ENCODE results near the gene FOXQ1. TPM values are rescaled to one million over a fixed set of nuclear protein-coding genes. Genes with fewer than 3 reads are reported as not detected.
"Not testable (repeated sequence)": the region's sequence is repeated elsewhere in the genome, so short reads cannot be mapped to it uniquely, and the experiment has no call there.

FOXQ1 gene
- total and polyA plus RNA-seq, 4 donors: 0.28 to 1.1 TPM; not detected in 2

- no peaks in the 10 kb centered on the region for H3K4me1 ChIP-seq (ENCODE audit: control insufficient read depth in 4 of 4, insufficient read depth in 4 of 4, low read length in 3 of 4)
- no peak overlapping the region for H3K4me3 ChIP-seq (ENCODE audit: low read depth in 1 of 3, low read length in 3 of 3)
- WGBS: 34% methylated on average over 1 of the region's 1 CpG
- DNase-seq (ENCODE audit: low spot score): no peak
- TF ChIP-seq NR2F2 (IDR thresholded peaks at IDR 0.05): no peak
- no peaks in the 10 kb centered on the region for H3K36me3 ChIP-seq (ENCODE audit: control insufficient read depth in 4 of 4, insufficient read depth in 3 of 4, low read depth in 1 of 4, low read length in 3 of 4)
- peaks cover 0 to 8% (median 1%) of the 10 kb centered on the region in 4 donors for H3K27me3 ChIP-seq (ENCODE audit: control insufficient read depth in 4 of 4, insufficient read depth in 4 of 4, low read length in 3 of 4)
- H3K9ac ChIP-seq (ENCODE audit: low read depth in 1 of 2, low read length in 2 of 2): no peak overlapping the region
- H3K27ac ChIP-seq (ENCODE audit: low read depth in 1 of 2, low read length in 2 of 2): no peak overlapping the region
- peaks cover 0 to 19% (median 0%) of the 10 kb centered on the region in 4 donors for H3K9me3 ChIP-seq (ENCODE audit: control insufficient read depth in 4 of 4, low read length in 3 of 4)
These were observed 37.8 kb downstream of the FOXQ1 start for GRCh38 chr6:1349655-1350054.

DNA sequence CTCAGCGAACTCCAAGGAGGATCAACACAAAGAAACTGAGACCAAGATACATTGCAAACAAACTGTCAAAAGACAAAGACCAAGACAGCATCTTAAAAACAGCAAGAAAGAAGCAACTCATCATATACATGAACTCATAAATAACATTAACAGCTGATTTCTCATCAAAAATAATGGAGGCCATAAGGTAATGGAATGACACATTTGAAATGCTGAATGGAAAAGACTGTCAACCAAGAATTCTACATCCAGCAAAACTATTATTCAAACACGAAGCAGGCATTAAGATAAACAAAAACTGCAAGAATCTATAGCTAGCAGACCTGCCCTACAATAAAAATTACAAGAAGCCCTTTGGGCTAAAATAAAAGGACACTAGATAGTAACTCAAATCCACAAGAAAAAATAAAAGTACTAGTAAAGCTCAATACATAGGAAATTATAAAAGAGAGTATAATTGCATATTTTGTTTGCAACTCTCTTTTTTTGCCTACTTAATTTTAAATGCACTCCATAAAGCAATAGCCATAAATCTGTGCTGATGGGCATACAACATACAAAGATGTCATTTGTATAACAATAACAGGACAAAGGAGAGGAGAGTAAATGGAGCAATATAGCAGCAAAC, 39.6 kb downstream of the FOXQ1 start:
- no peaks in the 10 kb centered on the region for H3K4me1 ChIP-seq (ENCODE audit: control insufficient read depth in 4 of 4, insufficient read depth in 4 of 4, low read length in 3 of 4)
- TF ChIP-seq FOXA1 (IDR thresholded peaks at IDR 0.05): no peak
- no peak overlapping the region for H3K4me3 ChIP-seq (ENCODE audit: low read depth in 1 of 3, low read length in 3 of 3)
- DNase-seq (ENCODE audit: low spot score): no peak
- no peak overlapping the region for H3K27ac ChIP-seq (ENCODE audit: low read depth in 1 of 2, low read length in 2 of 2)
- peaks cover 0 to 6% (median 1%) of the 10 kb centered on the region in 4 donors for H3K27me3 ChIP-seq (ENCODE audit: control insufficient read depth in 4 of 4, insufficient read depth in 4 of 4, low read length in 3 of 4)
- no peak overlapping the region for H3K9ac ChIP-seq (ENCODE audit: low read depth in 1 of 2, low read length in 2 of 2)
- 86% methylated on average over 2 of the region's 2 CpGs for WGBS
- peaks cover 0 to 16% (median 0%) of the 10 kb centered on the region in 4 donors for H3K9me3 ChIP-seq (ENCODE audit: control insufficient read depth in 4 of 4, low read length in 3 of 4)
- no peaks in the 10 kb centered on the region for H3K36me3 ChIP-seq (ENCODE audit: control insufficient read depth in 4 of 4, insufficient read depth in 3 of 4, low read depth in 1 of 4, low read length in 3 of 4)

DNA sequence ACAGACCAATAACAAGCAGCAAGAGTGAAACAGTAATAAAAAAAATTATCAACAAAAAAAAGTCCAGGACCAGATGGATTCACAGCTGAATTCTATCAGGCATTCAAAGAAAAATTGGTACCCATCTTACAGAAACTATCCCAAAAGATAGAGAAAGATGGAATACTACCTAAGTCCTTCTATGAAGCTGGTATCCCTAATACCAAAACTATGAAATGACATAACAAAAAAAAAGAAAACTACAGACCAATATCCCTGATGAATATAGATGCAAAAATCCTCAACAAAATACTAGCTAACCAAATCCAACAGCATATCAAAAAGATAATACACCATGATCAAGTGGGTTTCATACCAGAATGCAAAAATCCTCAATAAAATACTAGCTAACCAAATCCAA, 43.2 kb downstream of the FOXQ1 start:
- not testable (repeated sequence) for H3K9ac ChIP-seq (ENCODE audit: low read depth in 1 of 2, low read length in 2 of 2); H3K4me1 ChIP-seq (ENCODE audit: control insufficient read depth in 4 of 4, insufficient read depth in 4 of 4, low read length in 3 of 4); H3K27me3 ChIP-seq (ENCODE audit: control insufficient read depth in 4 of 4, insufficient read depth in 4 of 4, low read length in 3 of 4); H3K36me3 ChIP-seq (ENCODE audit: control insufficient read depth in 4 of 4, insufficient read depth in 3 of 4, low read depth in 1 of 4, low read length in 3 of 4); DNase-seq (ENCODE audit: low spot score); H3K4me3 ChIP-seq (ENCODE audit: low read depth in 1 of 3, low read length in 3 of 3); H3K27ac ChIP-seq (ENCODE audit: low read depth in 1 of 2, low read length in 2 of 2)
- H3K9me3 ChIP-seq (ENCODE audit: control insufficient read depth in 4 of 4, low read length in 3 of 4): peaks cover 0 to 16% (median 0%) of the 10 kb centered on the region in 4 donors

- H3K4me1 ChIP-seq (ENCODE audit: control insufficient read depth in 4 of 4, insufficient read depth in 4 of 4, low read length in 3 of 4); DNase-seq (ENCODE audit: low spot score); H3K9ac ChIP-seq (ENCODE audit: low read depth in 1 of 2, low read length in 2 of 2); H3K27ac ChIP-seq (ENCODE audit: low read depth in 1 of 2, low read length in 2 of 2); H3K27me3 ChIP-seq (ENCODE audit: control insufficient read depth in 4 of 4, insufficient read depth in 4 of 4, low read length in 3 of 4); H3K9me3 ChIP-seq (ENCODE audit: control insufficient read depth in 4 of 4, low read length in 3 of 4); H3K4me3 ChIP-seq (ENCODE audit: low read depth in 1 of 3, low read length in 3 of 3); H3K36me3 ChIP-seq (ENCODE audit: control insufficient read depth in 4 of 4, insufficient read depth in 3 of 4, low read depth in 1 of 4, low read length in 3 of 4): not testable (repeated sequence)
- WGBS: 88% methylated on average over 4 of the region's 4 CpGs
These were observed 49.8 kb downstream of the FOXQ1 start for GRCh38 chr6:1361717-1362116.

GRCh38 chr6:1362643-1363042, 50.7 kb downstream of the FOXQ1 start:
- WGBS: 84% methylated on average over 9 of the region's 9 CpGs
- Histone ChIP-seq H3K27ac (ENCODE audit: low read depth in 1 of 2, low read length in 2 of 2) (no peak overlapping the region), H3K36me3 (ENCODE audit: control insufficient read depth in 4 of 4, insufficient read depth in 3 of 4, low read depth in 1 of 4, low read length in 3 of 4) (no peaks in the 10 kb centered on the region), H3K9me3 (ENCODE audit: control insufficient read depth in 4 of 4, low read length in 3 of 4) (no peaks in the 10 kb centered on the region), H3K4me1 (ENCODE audit: control insufficient read depth in 4 of 4, insufficient read depth in 4 of 4, low read length in 3 of 4) (no peaks in the 10 kb centered on the region), H3K27me3 (ENCODE audit: control insufficient read depth in 4 of 4, insufficient read depth in 4 of 4, low read length in 3 of 4) (peaks cover 0 to 5% (median 3%) of the 10 kb centered on the region in 4 donors), H3K9ac (ENCODE audit: low read depth in 1 of 2, low read length in 2 of 2) (no peak overlapping the region), H3K4me3 (ENCODE audit: low read depth in 1 of 3, low read length in 3 of 3) (no peak overlapping the region)
- TF ChIP-seq GABPA (IDR thresholded peaks at IDR 0.05 in 1 of 2, conservative IDR thresholded peaks at IDR 0.05 in 1 of 2): no peak
- no peak for TF ChIP-seq EGR1 (IDR thresholded peaks at IDR 0.05; ENCODE audit: low read depth in 2 of 2)
- TF ChIP-seq, protein P1, sequence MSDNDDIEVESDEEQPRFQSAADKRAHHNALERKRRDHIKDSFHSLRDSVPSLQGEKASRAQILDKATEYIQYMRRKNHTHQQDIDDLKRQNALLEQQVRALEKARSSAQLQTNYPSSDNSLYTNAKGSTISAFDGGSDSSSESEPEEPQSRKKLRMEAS (IDR thresholded peaks at IDR 0.05): no peak
- no peak for TF ChIP-seq CTCF (IDR thresholded peaks at IDR 0.05; ENCODE audit: low read depth, low read length, missing input control)
- TF ChIP-seq JUND (IDR thresholded peaks at IDR 0.05): no peak
- no peak for TF ChIP-seq RAD21 (IDR thresholded peaks at IDR 0.05)
- no peak for TF ChIP-seq HNF4G (IDR thresholded peaks at IDR 0.05)
- TF ChIP-seq RXRA (IDR thresholded peaks at IDR 0.05): no peak
- TF ChIP-seq, protein P2, sequence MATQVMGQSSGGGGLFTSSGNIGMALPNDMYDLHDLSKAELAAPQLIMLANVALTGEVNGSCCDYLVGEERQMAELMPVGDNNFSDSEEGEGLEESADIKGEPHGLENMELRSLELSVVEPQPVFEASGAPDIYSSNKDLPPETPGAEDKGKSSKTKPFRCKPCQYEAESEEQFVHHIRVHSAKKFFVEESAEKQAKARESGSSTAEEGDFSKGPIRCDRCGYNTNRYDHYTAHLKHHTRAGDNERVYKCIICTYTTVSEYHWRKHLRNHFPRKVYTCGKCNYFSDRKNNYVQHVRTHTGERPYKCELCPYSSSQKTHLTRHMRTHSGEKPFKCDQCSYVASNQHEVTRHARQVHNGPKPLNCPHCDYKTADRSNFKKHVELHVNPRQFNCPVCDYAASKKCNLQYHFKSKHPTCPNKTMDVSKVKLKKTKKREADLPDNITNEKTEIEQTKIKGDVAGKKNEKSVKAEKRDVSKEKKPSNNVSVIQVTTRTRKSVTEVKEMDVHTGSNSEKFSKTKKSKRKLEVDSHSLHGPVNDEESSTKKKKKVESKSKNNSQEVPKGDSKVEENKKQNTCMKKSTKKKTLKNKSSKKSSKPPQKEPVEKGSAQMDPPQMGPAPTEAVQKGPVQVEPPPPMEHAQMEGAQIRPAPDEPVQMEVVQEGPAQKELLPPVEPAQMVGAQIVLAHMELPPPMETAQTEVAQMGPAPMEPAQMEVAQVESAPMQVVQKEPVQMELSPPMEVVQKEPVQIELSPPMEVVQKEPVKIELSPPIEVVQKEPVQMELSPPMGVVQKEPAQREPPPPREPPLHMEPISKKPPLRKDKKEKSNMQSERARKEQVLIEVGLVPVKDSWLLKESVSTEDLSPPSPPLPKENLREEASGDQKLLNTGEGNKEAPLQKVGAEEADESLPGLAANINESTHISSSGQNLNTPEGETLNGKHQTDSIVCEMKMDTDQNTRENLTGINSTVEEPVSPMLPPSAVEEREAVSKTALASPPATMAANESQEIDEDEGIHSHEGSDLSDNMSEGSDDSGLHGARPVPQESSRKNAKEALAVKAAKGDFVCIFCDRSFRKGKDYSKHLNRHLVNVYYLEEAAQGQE (IDR thresholded peaks at IDR 0.05): no peak
- no peak for TF ChIP-seq TAF1 (conservative IDR thresholded peaks at IDR 0.05)
- no peak for TF ChIP-seq FOXA2 (IDR thresholded peaks at IDR 0.05)
- no peak for TF ChIP-seq SP1 (IDR thresholded peaks at IDR 0.05)
- DNase-seq (ENCODE audit: low spot score): no peak
